GM19395 (cell line): ENCODE data around the gene RXRA.

Experiments
- ATAC-seq: cut with Tn5 transposase; IDR thresholded peaks from one replicate; pipeline ENCODE4 v1.9.1; 2021; ENCODE audit warnings: mild to moderate bottlenecking, moderate library complexity; ENCODE audit not compliant: unreplicated experiment

RXRA gene

DNA sequence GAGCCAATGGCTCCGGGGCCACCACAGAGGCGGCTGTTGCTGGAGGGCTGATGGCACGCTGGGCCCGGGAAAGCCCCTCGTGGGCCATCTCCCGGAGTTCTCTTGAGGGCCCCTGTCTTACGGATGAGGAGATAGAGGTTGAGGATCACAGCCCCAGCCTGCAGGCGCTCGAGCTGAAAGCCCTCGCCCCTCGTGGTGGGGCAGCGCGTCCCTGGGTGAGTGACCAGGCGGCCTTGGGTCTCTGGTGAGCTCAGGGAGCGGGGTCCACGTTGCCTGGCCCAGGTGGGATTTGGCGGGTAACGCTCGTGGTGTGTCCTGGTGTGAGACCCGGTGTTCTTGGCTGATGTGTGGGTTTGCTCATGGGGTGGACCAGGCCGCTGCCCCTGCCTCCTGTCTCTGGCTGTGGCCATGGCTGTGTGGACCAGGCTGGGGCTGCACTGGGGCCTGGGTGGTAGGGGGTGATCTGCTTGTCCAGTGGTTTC, 38.9 kb downstream of the RXRA start:
- ATAC-seq = no peak

DNA sequence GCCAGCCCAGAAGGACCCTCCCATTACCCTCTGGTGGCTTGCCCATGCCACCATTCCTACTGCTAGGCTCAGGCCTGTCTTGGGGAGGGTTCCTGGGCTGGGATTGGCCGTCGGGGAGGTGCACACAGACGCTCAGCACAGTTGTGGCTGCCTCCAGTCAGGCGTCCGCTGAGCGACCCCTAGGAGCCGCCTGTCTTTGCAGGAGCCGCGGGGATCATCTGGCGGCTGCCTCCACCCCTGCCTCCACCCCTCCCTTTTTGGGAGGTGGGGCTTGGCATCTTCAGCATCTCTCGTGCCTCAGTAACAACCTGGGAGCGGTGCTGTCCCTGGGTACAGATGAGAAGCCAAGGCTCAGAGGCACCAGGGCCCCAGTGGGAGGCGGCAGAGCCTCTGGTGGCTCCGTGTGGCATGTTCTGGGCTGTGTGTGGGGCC, 39.6 kb downstream of the RXRA start:
- no peak for ATAC-seq

DNA sequence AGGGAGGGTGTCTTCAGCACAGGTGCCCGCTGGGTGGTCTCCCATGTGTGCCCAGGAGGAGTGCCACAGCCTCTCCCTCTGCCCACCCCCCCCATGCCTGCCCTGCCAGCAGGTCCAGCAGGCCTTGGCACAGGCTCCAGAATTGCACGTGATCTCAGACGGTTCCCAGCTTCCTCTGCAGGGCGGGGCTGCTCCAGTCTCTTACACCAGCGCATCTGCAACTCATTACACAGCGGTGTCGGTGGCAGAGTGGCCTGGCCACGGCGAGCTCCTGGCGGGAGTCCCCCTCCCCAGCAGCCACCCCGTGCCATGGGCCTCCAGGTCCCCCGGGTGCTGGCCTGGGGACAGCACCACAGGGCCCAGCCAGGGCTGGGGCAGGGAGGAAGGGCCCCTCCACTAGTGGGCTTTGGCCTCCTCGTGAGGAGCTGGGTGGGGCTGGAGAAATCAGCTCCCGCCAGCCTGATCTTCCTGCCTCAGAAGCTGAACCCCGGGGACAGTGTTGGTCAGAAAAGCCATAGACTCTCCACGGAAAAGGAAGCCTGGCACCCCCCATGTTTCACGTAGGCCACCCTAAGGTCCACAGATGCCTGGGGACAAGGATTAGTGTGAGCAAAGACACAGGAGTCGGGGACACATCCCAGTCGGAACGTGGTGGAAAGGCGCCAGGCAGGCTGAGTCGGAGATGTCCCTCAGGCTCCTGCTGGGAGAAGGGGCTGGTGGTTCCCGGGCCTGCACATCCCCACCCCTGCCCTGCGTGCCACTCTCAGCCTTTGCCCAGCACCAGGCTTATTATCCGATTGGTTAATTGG, 40.2 kb downstream of the RXRA start:
- ATAC-seq = no peak

DNA sequence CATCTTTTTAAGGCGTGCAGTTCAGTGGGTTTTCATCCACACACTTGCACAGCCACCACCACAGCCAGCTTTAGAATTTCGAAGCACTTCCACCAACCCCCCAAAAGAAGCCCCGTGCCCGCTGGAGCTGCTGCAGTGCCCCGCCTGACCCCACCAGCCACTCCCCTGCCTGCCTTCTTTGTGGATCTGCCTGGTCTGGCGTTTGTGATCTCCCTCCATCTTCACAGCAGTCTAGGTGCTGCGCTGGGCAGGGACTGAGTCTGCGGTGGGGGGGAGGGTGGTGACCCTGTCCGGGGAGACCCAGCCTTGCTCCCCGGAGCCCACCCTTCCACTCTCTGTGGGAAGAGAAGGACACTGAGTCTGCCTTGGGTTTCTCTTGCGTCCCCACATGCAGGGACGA, 40.8 kb downstream of the RXRA start:
- no peak for ATAC-seq

DNA sequence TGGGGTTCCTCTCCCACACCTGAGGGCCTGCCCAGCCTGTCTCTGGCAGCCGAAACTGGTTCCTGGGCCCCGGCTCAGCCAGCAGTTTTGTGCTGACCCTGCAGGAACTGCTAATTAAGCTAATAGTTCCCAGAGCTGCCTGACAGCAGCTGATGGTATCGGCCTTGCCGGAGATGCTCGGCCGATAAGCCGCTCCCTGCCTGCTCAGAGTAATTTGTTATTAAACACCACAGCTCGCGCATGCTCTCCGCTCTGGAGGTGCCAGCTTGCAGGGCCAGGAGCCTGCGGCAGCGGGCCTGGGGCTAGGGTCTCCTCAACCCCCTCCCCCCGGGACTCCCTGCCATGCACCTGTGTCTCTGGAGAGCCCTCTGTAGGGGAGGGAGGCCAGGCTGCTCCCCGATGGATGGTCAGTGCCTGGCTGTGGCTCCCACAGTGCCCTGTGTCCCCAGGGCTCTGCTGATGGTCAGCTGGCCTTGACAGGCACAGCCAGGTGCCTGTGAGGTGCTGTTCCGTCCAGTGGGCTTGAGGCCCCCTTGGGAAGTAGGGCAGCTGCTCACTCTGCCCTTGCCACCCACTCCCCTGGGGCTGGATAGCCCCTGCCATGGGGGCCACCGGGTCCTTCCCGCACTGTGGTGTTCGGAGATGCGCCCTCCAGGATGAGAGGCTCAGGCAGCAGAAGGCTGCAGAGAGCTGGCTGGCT, 41.7 kb downstream of the RXRA start:
- no peak for ATAC-seq

DNA sequence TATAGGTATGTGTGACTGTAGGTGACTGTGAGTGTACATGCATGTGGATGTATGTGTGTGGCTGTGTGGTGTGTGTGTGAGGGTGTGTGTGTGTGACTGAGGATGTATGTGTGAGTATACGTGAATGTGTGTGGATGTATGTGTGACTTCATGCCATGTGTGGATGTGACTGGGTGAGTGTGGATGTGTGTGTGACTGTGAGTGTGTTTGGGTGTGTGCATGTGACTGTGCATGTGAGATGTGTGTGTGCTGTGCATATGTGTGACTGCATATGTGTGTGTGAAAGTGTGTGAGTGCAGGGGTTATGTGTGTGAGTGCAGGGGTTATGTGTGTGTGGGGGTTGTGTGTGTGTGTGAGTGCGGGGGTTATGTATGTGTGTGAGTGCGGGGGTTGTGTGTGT, 42.3 kb downstream of the RXRA start:
- ATAC-seq = no peak

DNA sequence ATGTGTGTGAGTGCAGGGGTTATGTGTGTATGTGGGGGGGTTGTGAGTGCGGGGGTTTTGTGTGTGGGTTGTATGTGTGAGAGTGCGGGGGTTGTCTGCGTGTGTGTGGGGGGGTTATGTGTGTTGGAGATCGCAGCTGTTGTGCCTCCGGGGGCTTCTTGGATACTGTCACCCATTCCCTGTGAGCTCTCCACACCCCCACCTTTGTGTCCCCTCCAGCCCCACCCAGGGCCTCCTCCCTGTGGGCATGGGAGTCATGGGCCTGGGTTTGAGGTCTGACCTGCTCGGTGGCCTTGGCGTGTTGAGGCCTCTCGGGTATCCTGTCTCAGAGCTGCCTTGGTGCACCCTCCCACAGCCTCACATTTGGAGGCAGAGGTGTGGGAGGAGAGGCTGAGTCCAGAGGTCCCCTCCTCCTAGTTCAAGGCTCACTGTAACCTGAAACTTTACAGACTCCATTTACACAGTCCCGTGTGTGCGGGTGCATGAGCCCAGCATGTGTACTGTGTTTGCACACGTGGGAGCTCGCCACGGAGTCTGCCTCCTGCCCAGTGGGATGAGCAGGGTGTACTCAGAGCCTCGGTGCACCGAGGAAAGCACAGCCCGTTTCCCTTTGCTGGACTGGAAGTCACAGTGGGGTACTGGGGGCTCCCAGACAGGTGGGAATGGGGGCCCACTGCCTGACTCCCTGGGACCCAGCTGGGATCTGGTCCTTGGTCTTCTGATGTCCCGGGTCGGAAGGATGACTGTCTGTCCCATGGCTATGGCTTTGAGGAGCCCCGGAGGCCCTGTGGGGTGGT, 43.4 kb downstream of the RXRA start:
- ATAC-seq = no peak

DNA sequence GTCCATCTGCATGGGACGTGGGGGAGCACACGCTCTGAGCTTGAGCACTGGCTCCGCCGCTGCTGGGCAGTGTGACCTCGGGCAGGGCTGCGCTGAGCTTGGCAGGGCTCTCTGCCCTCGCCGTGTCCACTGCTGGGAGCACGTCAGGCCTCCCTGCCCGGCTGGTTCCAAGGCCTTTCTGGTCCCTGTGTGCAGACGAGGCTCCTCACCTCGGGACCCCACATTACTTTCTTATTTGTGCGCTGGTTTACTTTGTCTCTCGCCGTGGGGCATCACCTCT, 43.9 kb downstream of the RXRA start:
- no peak for ATAC-seq

DNA sequence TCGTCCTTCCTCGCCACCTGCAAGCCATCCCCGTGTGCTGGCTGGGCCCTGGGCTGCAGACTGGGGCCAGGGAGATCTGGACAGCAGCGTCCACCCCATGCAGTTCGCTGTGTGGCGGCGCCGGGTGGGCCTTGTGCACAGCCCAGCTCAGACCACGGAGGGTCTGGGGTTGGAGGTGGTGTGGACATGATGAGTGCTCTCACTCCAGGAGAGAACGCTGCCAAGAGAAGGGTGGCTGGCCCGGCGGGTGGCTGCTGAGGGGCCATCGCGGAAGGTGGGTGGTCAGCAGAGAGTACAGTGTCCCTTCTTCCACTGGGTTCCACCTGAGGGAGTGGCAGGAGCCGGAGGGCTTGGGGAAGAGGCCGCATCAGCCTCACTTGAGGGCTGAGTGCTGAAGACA, 44.4 kb downstream of the RXRA start:
- no peak for ATAC-seq

DNA sequence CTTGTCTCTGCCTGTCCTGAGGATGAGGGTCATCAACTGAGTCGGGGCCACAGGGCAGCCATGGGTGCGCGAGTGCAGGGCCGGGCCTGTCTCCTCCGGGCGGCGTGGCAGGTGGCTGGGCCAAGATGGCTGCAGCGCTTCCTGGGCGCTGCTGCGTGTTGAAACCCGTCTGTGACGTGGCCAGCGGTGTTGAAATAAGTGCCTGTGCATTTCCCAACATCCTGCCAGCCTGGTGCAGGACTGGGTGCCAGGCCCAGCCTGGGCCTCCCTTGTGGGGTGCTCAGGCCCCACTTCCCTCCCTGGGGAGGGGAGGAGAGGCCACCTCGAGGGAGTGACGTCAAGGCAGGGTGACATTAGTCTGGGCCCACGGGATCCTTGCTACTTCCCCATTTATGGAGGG, 45.5 kb downstream of the RXRA start:
- ATAC-seq = no peak

DNA sequence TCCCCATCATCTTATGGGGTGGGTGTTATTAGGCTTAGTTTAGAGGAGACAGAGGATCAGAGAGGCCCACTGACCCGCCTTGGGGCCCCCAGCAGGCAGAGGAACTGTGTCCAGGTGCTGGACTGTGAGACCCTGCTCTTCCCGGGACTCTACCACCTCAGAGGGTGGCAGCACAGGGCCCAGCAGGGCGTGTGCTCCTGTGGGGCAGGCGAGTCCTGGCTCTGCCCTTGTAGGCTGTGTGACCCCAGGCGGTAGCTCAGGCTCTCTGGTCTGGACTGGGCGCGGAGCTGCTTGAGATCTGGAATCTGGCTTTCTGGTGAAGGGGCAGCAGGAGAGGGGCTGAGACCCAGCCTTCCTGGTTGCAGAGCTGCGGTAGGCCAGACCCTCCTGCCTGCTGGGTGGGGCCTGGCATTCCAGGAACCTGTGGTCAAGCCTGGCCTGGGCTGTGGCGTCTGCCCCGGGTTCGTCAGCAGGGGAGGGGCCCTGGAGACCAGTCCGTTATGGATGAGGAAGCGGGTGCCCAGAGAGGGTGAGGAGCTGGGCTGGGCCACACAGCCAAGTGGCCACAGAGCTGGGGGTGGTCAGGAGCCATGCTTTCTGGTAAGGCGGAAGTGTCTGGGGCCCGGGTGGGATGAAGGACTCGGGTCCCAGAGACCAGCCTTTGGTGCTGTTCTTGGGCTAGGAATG, 46.5 kb downstream of the RXRA start:
- ATAC-seq = no peak

DNA sequence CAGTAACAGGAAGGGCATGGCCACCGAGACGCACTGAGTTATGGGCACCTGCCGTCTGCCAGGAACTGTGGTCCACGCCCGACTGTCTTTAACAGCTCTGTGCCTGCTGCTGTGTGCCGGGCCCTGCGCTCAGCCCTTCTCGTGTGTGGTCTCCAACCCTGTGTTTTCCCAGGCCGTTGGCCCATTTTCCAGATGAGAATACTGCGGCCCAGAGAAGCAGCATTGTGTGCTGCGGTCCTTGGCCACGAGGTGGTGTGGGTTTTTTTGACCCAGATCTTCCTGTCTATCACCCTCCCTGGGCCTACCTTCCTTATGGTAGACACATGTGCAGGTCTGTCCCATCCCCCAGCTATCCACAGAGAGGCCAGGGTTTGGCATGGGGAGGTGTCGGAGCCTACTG, 47.0 kb downstream of the RXRA start:
- no peak for ATAC-seq

DNA sequence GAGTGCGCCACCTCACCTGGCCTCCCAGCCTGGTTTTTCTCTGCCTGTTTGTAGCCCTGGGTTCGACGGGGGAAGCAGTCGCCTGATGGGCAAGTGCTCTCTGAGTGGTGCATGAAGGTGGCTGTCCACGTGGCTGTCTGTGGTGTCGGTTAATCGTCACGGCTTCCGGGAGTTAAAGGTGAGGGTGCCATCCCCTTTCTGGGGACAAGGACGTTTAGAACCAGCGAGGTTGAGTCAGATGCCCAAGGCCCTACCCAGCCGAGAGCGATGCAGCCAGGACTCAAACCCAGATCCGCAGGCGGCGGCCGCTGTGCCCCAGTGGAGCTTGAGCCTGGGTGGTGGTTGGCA, 47.7 kb downstream of the RXRA start:
- ATAC-seq = no peak

DNA sequence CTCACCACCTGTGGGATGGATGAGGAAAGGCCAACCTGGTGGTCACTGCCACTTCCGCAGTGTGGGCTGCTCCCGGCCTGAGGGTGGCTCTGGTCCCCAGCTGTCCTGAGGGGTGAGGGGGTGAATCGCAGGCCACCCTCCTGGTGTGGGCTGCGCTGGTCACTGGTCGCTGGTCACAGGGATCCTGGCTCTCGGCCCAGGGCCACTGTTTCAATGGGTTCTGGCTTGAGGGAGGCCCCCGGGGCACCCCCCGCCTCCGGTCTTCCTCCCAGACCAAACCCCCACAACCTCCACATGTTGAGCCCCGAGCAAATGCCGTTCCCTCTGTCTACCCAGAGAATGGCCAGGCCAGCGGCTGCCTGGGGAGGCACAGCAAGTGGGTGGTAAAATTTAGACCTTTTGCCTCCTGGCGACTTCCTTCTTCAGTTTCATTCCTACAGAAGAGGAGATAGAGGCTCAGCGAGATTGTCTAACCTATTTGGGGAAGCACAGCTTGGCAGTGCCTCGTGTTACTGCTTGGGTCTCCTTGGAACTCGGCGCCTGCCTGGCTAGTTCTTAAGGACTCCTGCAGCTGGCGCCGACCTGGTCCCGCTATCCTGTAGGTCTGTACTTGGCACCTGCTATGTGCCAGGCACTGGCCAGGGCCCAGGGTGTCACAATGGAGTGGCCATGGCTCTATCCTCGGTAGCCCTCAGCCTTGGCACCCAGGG, 48.2 kb downstream of the RXRA start:
- ATAC-seq = no peak

DNA sequence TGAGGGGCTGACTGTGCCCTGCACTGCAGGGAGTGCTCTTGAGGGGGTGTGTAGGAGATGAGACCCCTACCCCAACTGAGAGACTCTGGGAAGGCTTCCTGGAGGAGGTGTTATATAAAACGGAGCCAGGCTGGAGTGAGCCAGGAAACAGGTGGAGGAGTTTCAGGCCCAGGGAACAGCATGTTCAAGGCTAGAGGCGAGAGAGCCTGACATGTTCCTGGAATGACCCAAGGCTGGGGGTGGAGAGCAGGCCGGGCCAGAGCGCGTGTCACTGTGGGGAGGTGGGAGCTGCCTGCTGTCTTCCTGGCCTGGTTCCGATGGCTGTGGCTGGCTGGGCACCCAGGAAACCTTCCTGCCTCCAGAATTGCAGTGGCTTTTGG, 48.7 kb downstream of the RXRA start:
- no peak for ATAC-seq

DNA sequence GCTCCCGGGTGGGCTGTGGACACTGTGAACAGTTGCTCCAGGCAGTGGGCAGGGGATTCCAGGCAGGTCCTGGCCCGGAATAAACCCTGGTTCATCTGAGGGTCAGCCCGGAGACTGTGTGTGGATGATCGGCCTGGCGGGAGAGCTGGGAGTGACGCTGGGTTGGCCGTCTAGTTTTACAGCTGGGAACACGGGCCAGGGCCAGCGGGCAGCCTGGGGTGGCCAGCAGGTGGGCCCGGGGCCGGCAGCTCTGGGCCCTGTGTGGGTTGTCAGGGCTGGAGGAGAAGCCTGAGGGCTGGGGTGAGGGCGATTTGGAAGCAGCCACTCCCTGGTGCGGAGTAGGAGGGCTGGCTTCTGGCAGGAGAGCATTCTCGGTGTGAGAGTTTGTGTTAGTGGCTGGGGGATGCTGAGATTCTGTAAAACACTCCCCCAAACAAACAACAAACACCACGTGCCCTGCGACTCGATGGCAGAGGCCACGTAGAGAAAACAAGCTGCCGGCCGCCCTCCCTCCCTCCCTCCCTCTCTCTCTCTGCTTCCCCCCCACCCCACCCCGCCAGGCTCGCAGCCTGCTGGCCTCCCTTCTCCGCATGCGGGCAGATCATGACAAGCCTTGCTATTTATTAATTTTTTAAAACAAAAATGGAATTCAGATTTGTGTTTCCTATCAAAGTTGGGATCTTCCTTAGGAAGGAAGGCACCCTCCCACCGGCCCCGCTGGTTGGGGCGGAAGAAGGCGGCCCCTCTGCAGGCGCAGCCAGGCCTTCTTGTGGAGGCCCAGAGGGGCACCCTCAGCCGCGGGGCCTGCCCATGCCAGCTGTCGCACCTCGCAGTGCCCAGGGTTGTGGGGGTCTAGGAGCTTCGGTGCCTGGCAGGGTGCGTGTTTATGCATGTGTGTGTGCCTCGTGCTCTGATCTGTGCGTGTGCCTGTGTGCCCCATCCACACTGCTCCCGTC, 49.5 kb downstream of the RXRA start:
- no peak for ATAC-seq

DNA sequence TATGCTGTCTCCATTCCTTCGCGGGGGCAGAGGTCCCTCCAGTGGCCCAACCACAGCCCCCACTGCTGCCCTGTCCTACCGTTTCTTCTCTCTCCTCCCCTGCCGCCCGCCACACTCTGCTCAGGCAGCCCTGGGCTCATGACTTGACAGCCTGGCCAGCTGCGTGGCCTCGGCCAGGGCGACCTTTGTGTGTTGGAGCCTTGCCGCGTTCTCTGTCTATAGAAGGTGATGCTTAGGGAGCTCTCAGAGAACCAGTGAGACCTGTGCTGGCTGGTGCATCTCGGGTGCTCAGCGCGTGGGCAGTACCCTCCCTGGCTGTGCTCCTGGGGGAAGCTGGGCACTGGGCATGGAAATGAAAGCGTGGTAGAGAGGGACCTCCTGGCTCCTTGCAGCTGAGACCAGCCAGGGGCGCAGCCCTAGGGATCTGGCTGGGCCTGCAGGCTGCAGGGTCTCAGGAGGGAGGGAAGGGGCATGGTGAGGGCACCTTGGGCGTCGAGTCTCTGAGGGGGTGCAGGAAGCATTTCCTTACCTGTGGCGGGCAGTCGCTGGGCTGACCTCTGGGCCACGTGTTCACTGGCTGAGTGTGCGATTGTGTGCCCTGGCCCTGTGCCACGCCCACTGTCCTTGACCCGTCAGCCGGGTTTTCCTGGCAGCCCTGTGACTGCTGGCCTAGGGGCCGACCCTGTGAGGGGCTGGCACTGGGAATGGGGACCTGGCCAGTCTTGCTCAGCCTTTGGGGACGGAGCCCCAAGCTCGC, 50.3 kb downstream of the RXRA start:
- no peak for ATAC-seq

DNA sequence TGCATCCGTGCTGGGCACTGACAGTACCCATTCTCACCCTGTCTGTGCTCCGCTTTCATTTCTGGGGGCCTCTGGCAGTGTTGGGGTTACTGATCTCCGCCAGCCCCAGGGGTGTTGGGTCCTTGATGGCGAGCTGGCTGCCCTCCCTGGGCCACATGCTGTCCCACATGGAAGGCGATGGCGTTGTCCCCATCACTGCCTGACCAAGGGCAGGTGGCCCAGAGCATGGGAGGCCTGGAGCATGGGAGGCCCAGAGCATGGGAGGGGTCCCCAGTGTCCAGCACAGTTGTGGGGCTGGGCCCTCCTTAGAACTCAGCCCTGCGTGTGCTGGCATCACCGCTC, 50.9 kb downstream of the RXRA start:
- ATAC-seq = no peak

DNA sequence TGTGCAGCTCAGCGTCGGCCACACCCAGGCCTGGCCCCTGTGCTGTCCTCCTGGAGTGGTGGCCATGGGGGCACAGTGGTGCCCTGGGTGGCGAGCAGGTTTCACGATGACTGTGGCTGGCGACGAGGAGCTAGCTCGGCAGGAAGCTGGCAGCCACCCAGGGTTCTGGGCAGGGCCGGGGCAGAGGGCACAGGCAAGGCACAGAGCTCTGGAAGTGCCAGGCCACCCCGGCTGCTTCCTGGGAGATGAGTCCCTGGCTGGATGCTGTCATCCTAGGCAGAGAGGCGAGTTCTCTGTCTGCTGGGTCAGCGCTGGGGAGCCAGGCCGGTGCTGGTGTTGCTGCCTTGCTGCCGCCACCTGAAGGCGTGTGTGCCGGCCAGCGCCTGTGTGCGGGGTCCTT, 51.7 kb downstream of the RXRA start:
- no peak for ATAC-seq
